ENCODE data around the gene RAB31. TPM values are rescaled to one million over a fixed set of nuclear protein-coding genes. Genes with fewer than 3 reads are reported as not detected.
A peak's percentile ranks its signal among the peaks of the same experiment; 100 is the strongest.

RAB31 gene
- total and polyA plus RNA-seq, 2 experiments from 2014 or later: 8.7 to 27.7 TPM

DNA sequence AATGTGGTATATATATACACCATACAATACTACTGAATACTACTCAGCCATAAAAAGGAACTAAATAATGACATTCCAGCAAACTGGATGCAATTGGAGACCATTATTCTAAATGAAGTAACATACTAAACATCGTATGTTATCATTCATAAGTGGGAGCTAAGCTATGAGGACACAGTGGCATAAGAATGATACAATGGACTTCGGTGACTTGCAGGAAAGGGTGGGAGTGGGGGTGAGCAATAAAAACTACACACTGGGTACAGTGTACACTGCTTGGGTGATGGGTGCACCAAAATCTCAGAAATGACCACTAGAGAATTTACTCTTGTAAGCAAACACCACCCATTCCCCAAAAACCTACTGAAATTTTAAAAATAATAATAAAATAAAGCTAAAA is 87.9 kb downstream of the RAB31 start:
- Histone ChIP-seq H3K36me3 (no peaks in the 10 kb centered on the region), H3K4me3 (no peak overlapping the region), H3K27ac (no peak overlapping the region), H3K27me3 (no peaks in the 10 kb centered on the region), H3K4me1 (ENCODE audit: low read depth) (peaks cover 3% of the 10 kb centered on the region), H3K9me3 (ENCODE audit: low read depth) (no peaks in the 10 kb centered on the region)
- TF ChIP-seq, protein P1, sequence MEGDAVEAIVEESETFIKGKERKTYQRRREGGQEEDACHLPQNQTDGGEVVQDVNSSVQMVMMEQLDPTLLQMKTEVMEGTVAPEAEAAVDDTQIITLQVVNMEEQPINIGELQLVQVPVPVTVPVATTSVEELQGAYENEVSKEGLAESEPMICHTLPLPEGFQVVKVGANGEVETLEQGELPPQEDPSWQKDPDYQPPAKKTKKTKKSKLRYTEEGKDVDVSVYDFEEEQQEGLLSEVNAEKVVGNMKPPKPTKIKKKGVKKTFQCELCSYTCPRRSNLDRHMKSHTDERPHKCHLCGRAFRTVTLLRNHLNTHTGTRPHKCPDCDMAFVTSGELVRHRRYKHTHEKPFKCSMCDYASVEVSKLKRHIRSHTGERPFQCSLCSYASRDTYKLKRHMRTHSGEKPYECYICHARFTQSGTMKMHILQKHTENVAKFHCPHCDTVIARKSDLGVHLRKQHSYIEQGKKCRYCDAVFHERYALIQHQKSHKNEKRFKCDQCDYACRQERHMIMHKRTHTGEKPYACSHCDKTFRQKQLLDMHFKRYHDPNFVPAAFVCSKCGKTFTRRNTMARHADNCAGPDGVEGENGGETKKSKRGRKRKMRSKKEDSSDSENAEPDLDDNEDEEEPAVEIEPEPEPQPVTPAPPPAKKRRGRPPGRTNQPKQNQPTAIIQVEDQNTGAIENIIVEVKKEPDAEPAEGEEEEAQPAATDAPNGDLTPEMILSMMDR (IDR thresholded peaks at IDR 0.05; ENCODE audit: low read depth, low read length): no peak
- DNase-seq (ENCODE audit: low read depth in 1 of 2, low spot score in 1 of 2): no peak

DNA sequence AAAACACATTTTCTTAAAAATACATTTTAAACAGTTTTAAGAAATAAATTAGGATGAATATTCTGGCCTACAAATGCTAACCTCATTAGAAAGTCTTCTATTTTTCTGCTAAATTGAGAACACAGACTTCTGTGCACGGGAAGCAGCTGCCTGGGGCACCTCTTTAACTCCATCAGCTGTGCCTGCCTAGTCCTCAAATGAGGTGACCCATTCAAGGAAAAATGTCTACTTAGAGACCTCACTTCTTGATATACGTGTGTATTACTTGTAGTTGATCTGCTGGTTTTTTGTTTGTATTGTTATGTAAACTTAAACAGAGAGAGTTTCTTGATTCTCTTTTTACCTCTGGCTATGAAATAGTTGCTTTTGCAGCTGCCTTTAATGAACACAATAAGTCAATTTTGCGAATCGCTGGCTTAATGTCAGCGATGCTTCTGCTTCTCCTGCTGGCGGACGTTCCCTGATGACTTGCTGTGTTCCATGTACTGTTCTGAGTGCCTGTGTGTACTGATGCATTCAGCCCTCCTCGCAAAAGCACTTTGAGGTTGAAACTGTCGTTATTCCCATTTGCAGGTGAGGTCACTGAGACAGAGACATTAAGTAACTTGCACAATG is 88.9 kb downstream of the RAB31 start:
- H3K27ac ChIP-seq: no peak overlapping the region

DNA sequence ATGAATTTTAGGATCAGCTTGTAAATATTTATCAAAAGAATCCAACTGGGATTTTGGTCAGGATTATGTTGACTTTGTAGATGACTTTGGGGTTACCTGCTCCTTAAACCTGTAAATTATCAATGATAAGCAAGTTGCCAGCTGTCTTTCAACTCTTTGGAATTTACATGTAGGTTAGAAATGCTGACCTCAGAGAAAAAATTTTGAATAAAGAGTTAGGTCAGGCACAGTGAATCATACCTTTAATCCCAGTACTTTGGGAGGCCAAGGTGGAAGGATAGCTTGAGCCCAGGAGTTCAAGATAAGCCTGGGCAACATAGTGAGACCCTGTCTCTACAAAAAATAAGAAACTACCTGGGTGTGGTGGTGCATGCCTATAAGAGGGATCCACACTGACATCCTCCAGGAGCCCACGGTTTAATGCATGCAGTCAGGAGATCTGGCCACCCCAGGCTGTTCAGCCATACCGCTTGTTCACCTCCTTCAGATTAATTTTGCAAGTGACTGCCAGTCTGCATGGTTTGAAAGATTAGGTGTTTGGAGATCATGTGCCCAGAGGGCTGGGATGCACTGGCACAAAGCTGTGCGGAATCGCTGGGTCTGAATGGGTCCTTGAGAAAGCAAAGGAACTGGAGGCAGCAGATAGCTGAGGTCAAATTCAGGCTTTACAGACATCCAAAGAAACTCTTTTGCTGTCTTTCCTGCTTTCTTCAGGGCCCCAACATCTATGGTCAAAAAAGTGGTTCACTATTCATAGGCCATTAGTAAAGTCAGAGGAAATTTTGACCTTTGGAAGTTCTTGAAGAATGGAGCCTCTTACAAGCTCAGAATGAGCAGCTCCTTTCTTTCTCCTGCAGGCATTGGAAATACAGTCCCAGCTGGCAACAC is 94.3 kb downstream of the RAB31 start:
- DNase-seq (ENCODE audit: low read depth in 1 of 2, low spot score in 1 of 2): no peak
- no peak overlapping the region for H3K27ac ChIP-seq
- H3K4me1 ChIP-seq (ENCODE audit: low read depth): peaks cover 3% of the 10 kb centered on the region
- no peaks in the 10 kb centered on the region for H3K36me3 ChIP-seq
- TF ChIP-seq, protein P1 (IDR thresholded peaks at IDR 0.05; ENCODE audit: low read depth, low read length): no peak
- H3K4me3 ChIP-seq: no peak overlapping the region
- no peaks in the 10 kb centered on the region for H3K9me3 ChIP-seq (ENCODE audit: low read depth)
- H3K27me3 ChIP-seq: no peaks in the 10 kb centered on the region

More for the DNA sequence above, 88.9 kb downstream of the RAB31 start:
- Histone ChIP-seq H3K4me3 (no peak overlapping the region), H3K4me1 (ENCODE audit: low read depth) (peaks cover 3% of the 10 kb centered on the region), H3K36me3 (no peaks in the 10 kb centered on the region), H3K27me3 (no peaks in the 10 kb centered on the region), H3K9me3 (ENCODE audit: low read depth) (no peaks in the 10 kb centered on the region)
- TF ChIP-seq, protein P1 (IDR thresholded peaks at IDR 0.05; ENCODE audit: low read depth, low read length): no peak
- DNase-seq (ENCODE audit: low read depth in 1 of 2, low spot score in 1 of 2): no peak

DNA sequence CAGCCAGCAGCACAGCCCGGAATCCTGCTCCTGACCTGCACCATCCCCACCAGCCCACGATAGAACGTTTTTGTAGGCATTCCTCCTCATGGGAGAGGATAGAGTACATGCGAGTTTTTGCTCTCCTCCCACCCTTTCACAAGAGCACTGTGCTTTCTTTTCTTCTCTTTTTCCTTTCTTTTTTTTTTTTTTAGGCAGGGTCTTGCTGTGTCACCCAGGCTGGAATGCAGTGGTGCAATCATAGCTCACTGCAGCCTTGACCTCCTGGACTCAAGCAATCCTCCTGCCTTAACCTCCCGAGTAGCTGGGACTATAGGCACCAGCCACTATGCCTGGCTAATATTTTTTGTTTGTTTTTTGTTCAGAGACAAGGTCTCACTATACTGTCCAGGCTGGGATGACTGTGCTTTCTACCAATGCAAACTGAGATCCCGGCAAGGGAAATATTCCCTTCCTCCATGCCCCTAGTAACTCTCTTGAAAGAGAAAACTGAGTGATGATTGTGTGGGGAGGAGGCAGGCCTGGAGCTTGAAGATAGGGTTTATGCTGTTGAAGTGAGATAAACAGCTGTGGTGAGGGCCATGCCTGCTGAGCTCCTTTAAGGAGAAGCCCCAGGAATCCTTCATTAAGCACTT is 95.1 kb downstream of the RAB31 start:
- no peak overlapping the region for H3K4me3 ChIP-seq
- TF ChIP-seq, protein P1 (IDR thresholded peaks at IDR 0.05; ENCODE audit: low read depth, low read length): no peak
- no peaks in the 10 kb centered on the region for H3K9me3 ChIP-seq (ENCODE audit: low read depth)
- H3K4me1 ChIP-seq (ENCODE audit: low read depth): peaks cover under 1% of the 10 kb centered on the region
- H3K36me3 ChIP-seq: no peaks in the 10 kb centered on the region
- H3K27me3 ChIP-seq: no peaks in the 10 kb centered on the region
- no peak overlapping the region for H3K27ac ChIP-seq
- DNase-seq (ENCODE audit: low read depth in 1 of 2, low spot score in 1 of 2): peak in 1 of 2 donors; percentile 68

DNA sequence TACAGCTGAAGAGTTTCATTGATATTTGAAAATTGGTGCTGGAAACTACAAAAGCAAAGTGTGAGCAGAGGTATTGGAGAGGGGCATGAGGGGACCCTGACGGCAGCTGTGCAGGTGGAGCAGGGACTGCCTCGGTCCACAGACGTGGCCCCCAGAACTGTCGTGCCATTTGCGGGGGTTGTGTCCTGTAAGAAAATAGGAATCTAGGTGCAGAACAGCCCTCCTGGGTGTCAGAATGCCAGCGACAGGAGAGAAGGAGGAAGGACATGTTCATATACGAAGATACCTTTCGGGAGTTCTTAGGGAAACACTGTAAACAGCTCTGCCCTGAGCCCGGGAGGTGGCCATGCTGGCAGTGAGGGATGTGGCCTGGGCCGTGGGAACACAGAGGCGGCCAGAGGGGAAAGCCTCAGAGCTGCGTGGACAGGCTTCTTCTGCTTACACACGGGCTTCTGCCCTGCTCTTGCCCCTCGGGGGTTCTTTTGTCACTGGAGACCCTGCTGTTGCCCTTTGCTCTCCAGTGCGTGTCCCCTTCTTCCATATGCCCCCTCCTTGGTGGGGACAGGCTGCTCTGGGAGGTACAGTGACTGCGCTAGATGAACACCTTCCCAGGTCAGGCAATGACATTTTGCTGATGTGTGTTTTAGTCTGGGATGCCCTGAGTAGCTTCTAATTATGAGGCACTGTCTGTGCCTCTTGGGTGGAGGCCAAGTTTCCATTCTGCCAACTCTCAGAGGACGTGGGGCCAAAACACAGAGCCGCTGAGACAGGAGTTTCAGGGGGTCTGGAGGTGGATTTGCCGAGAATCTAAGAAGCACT is 95.8 kb downstream of the RAB31 start:
- no peak overlapping the region for H3K27ac ChIP-seq
- no peak overlapping the region for H3K4me3 ChIP-seq
- H3K9me3 ChIP-seq (ENCODE audit: low read depth): no peaks in the 10 kb centered on the region
- H3K4me1 ChIP-seq (ENCODE audit: low read depth): no peaks in the 10 kb centered on the region
- H3K36me3 ChIP-seq: no peaks in the 10 kb centered on the region
- DNase-seq (ENCODE audit: low read depth in 1 of 2, low spot score in 1 of 2): peak; percentile 32 to 45
- TF ChIP-seq, protein P1 (IDR thresholded peaks at IDR 0.05; ENCODE audit: low read depth, low read length): no peak
- no peaks in the 10 kb centered on the region for H3K27me3 ChIP-seq
